ENCODE measurements around the gene CFAP77. TPM values are rescaled to one million over a fixed set of nuclear protein-coding genes. Genes with fewer than 3 reads are reported as not detected.

CFAP77 gene
- total RNA-seq, 1 donor: under 0.01 TPM

- no peak overlapping the region for H3K4me3 ChIP-seq (ENCODE audit: low read depth, low read length)
- TF ChIP-seq CTCF (IDR thresholded peaks at IDR 0.05; ENCODE audit: insufficient read depth, low read depth, low read length): no peak
These were observed 78.6 kb downstream of the CFAP77 start for GRCh38 chr9:132488626-132489025.

GRCh38 chr9:132489536-132489935 is 79.5 kb downstream of the CFAP77 start:
- DNase-seq (ENCODE audit: low read depth): no peak
- H3K4me3 ChIP-seq (ENCODE audit: low read depth, low read length): no peak overlapping the region
- TF ChIP-seq CTCF (IDR thresholded peaks at IDR 0.05; ENCODE audit: insufficient read depth, low read depth, low read length): no peak

More at GRCh38 chr9:132488626-132489025, 78.6 kb downstream of the CFAP77 start:
- no peak for DNase-seq (ENCODE audit: low read depth)

- DNase-seq (ENCODE audit: low read depth): no peak
- H3K4me3 ChIP-seq (ENCODE audit: low read depth, low read length): no peak overlapping the region
- TF ChIP-seq CTCF (IDR thresholded peaks at IDR 0.05; ENCODE audit: insufficient read depth, low read depth, low read length): no peak
These were observed 84.8 kb downstream of the CFAP77 start for GRCh38 chr9:132494857-132495256.

- no peak for DNase-seq (ENCODE audit: low read depth)
- H3K4me3 ChIP-seq (ENCODE audit: low read depth, low read length): no peak overlapping the region
- no peak for TF ChIP-seq CTCF (IDR thresholded peaks at IDR 0.05; ENCODE audit: insufficient read depth, low read depth, low read length)
These were observed 87.7 kb downstream of the CFAP77 start for GRCh38 chr9:132497731-132498130.

GRCh38 chr9:132498531-132499210 is 88.7 kb downstream of the CFAP77 start:
- no peak for TF ChIP-seq CTCF (IDR thresholded peaks at IDR 0.05; ENCODE audit: insufficient read depth, low read depth, low read length)
- DNase-seq (ENCODE audit: low read depth): no peak
- H3K4me3 ChIP-seq (ENCODE audit: low read depth, low read length): no peak overlapping the region

GRCh38 chr9:132499251-132499650 is 89.2 kb downstream of the CFAP77 start:
- no peak for TF ChIP-seq CTCF (IDR thresholded peaks at IDR 0.05; ENCODE audit: insufficient read depth, low read depth, low read length)
- H3K4me3 ChIP-seq (ENCODE audit: low read depth, low read length): no peak overlapping the region
- no peak for DNase-seq (ENCODE audit: low read depth)

- no peak for TF ChIP-seq CTCF (IDR thresholded peaks at IDR 0.05; ENCODE audit: insufficient read depth, low read depth, low read length)
- H3K4me3 ChIP-seq (ENCODE audit: low read depth, low read length): no peak overlapping the region
- DNase-seq (ENCODE audit: low read depth): no peak
These were observed 90.2 kb downstream of the CFAP77 start for GRCh38 chr9:132500193-132500592.

Data from fibroblast of villous mesenchyme (primary cell).